Erythroblast (primary cell): ENCODE results near the gene WIPF3.

Experiments used
- GATA1 ChIP-seq: IDR thresholded peaks from 2 replicates; pipeline ENCODE4 v1.6.1; 2011; ENCODE audit warnings: low read depth, mild to moderate bottlenecking, control low read depth, low read length, moderate library complexity
- POLR2A ChIP-seq: IDR thresholded peaks from 2 replicates; pipeline ENCODE4 v1.6.1; 2011; ENCODE audit warnings: mild to moderate bottlenecking, low read length

DNA sequence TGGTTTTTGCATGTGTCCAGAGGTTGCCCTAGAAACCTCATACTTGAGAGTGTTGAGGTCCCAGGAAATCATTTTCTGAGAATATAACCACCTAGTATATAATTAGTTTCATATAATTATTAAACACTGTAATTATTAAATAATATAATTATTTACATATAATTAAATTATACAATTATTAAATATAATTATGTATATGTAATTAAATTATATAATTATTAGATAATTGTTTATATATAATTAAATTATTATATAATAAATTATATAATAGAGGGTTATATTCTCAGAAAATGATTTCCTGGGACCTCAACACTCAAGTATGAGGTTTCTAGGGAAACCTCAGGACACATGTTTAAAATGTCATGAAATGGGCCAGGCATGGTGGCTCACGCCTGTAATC lies 155.7 kb downstream of the WIPF3 start:
- TF ChIP-seq POLR2A (no peak), GATA1 (no peak)
